ENCODE data around the gene PHLDA1. TPM values are rescaled to one million over a fixed set of nuclear protein-coding genes. Genes with fewer than 3 reads are reported as not detected.
A peak's percentile ranks its signal among the peaks of the same experiment; 100 is the strongest.
"Not testable (repeated sequence)": the region's sequence is repeated elsewhere in the genome, so short reads cannot be mapped to it uniquely, and the experiment has no call there.

Gene PHLDA1
- total and polyA plus RNA-seq, 7 experiments from 2014 or later, result 0.20 to 25.1 (median 1.5) TPM

DNA sequence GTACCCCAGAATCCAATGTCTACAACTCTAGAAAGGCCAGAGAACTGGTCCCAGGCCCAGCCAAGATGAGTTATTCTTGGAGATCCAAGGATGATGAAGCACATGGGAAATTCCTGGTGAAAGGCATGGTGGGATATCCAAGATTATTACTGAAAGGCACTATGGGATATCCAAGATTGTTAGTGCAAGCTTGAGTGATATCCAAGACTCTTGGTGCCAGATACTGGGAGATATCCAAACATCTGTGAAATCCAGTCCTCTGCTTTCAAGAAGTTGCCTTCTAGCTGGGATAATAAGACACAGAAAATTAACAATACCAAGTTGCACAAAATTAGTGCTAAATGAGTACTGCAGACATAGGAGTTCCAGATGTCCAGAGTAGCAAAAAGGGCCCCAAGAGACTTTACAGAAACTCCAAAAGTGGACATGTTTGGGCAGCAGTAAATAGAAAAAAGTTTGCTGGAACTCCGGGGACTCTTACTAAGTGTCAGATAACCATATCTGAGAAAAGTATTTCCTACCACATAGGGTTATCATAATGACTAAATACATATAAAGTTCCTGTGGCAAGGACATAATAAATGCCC is 34.6 kb downstream of the PHLDA1 start:
- ChIA-PET CTCF (no interaction called here), POLR2A (no interaction called here)
- Histone ChIP-seq H3K27ac (ENCODE audit: low read depth, low read length) (no peak overlapping the region), H3K9me3 (ENCODE audit: control insufficient read depth in 2 of 3, low read length in 3 of 3) (no peaks in the 10 kb centered on the region), H3K4me3 (ENCODE audit: low read length) (no peak overlapping the region), H3K4me1 (ENCODE audit: control insufficient read depth in 2 of 2, insufficient read depth in 2 of 2, low read length in 2 of 2) (no peaks in the 10 kb centered on the region), H3K36me3 (ENCODE audit: control insufficient read depth in 2 of 3, insufficient read depth in 3 of 3, low read length in 3 of 3) (no peaks in the 10 kb centered on the region), H3K27me3 (ENCODE audit: control insufficient read depth in 2 of 2, insufficient read depth in 2 of 2, low read length in 2 of 2) (no peaks in the 10 kb centered on the region)
- peaks cover 0 to 18% (median 0%) of the 10 kb centered on the region in 7 donors for H3K4me1 Mint-ChIP-seq
- intact Hi-C loops (cut with micrococcal nuclease), result no loop called here
- no peaks in the 10 kb centered on the region for H3K9me3 Mint-ChIP-seq
- peaks cover 0 to 1% (median 0%) of the 10 kb centered on the region in 5 donors for H3K36me3 Mint-ChIP-seq
- H3K4me3 Mint-ChIP-seq, result no peak overlapping the region
- no peak overlapping the region for H3K27ac Mint-ChIP-seq
- H3K27me3 Mint-ChIP-seq, result no peaks in the 10 kb centered on the region
- no peak for DNase-seq
- ATAC-seq, result no peak

GRCh38 chr12:75995691-75996090 is 35.9 kb downstream of the PHLDA1 start:
- H3K27me3 Mint-ChIP-seq, result no peaks in the 10 kb centered on the region
- Histone ChIP-seq H3K4me3 (ENCODE audit: low read length) (no peak overlapping the region), H3K9me3 (ENCODE audit: control insufficient read depth in 2 of 3, low read length in 3 of 3) (no peaks in the 10 kb centered on the region), H3K36me3 (ENCODE audit: control insufficient read depth in 2 of 3, insufficient read depth in 3 of 3, low read length in 3 of 3) (no peaks in the 10 kb centered on the region), H3K27me3 (ENCODE audit: control insufficient read depth in 2 of 2, insufficient read depth in 2 of 2, low read length in 2 of 2) (no peaks in the 10 kb centered on the region), H3K27ac (ENCODE audit: low read depth, low read length) (no peak overlapping the region), H3K4me1 (ENCODE audit: control insufficient read depth in 2 of 2, insufficient read depth in 2 of 2, low read length in 2 of 2) (no peaks in the 10 kb centered on the region)
- H3K36me3 Mint-ChIP-seq, result peaks cover 0 to 1% (median 0%) of the 10 kb centered on the region in 5 donors
- ChIA-PET POLR2A (no interaction called here), CTCF (no interaction called here)
- no peak overlapping the region for H3K4me3 Mint-ChIP-seq
- H3K27ac Mint-ChIP-seq, result no peak overlapping the region
- ATAC-seq, result no peak
- H3K4me1 Mint-ChIP-seq, result peaks cover 0 to 18% (median 0%) of the 10 kb centered on the region in 7 donors
- DNase-seq, result no peak
- intact Hi-C loops (cut with micrococcal nuclease), result no loop called here
- H3K9me3 Mint-ChIP-seq, result no peaks in the 10 kb centered on the region

GRCh38 chr12:75994069-75994740 is 37.4 kb downstream of the PHLDA1 start:
- Histone ChIP-seq H3K4me1 (ENCODE audit: control insufficient read depth in 2 of 2, insufficient read depth in 2 of 2, low read length in 2 of 2) (no peaks in the 10 kb centered on the region), H3K27me3 (ENCODE audit: control insufficient read depth in 2 of 2, insufficient read depth in 2 of 2, low read length in 2 of 2) (no peaks in the 10 kb centered on the region), H3K4me3 (ENCODE audit: low read length) (no peak overlapping the region), H3K36me3 (ENCODE audit: control insufficient read depth in 2 of 3, insufficient read depth in 3 of 3, low read length in 3 of 3) (no peaks in the 10 kb centered on the region), H3K9me3 (ENCODE audit: control insufficient read depth in 2 of 3, low read length in 3 of 3) (no peaks in the 10 kb centered on the region), H3K27ac (ENCODE audit: low read depth, low read length) (no peak overlapping the region)
- intact Hi-C loops (cut with micrococcal nuclease), result loop anchor here in 1 of 2 donors (1.0 kb wide), 1 partner anchor 16 kb away; no protein-coding TSS in a partner anchor
- POLR2A ChIA-PET, result no interaction called here
- Mint-ChIP-seq H3K36me3 (peaks cover 0 to 9% (median 0%) of the 10 kb centered on the region in 5 donors), H3K27ac (peak overlapping the region in 1 of 9 donors; percentile 8), H3K9me3 (peaks cover 0 to 1% (median 0%) of the 10 kb centered on the region in 11 donors), H3K27me3 (no peaks in the 10 kb centered on the region), H3K4me1 (peaks cover 0 to 16% (median 0%) of the 10 kb centered on the region in 7 donors), H3K4me3 (no peak overlapping the region)
- CTCF ChIA-PET, result interaction anchor here (0.6 kb wide), 1 partner anchor 131 kb away, joined by 3 read pairs; no protein-coding TSS in a partner anchor
- DNase-seq (no peak), ATAC-seq (no peak)

GRCh38 chr12:75991753-75992152 is 39.8 kb downstream of the PHLDA1 start:
- ChIA-PET POLR2A (no interaction called here), CTCF (interaction anchor here (0.7 kb wide), 1 partner anchor 28 kb away, joined by 4 read pairs; no protein-coding TSS in a partner anchor)
- Mint-ChIP-seq H3K9me3 (peaks cover 0 to 12% (median 0%) of the 10 kb centered on the region in 11 donors), H3K4me1 (peaks cover 0 to 13% (median 0%) of the 10 kb centered on the region in 7 donors), H3K27ac (no peak overlapping the region), H3K4me3 (no peak overlapping the region), H3K27me3 (no peaks in the 10 kb centered on the region), H3K36me3 (peaks cover 0 to 25% (median 0%) of the 10 kb centered on the region in 5 donors)
- intact Hi-C loops (cut with micrococcal nuclease), result no loop called here
- Histone ChIP-seq H3K27ac (ENCODE audit: low read depth, low read length) (no peak overlapping the region), H3K4me3 (ENCODE audit: low read length) (no peak overlapping the region), H3K36me3 (ENCODE audit: control insufficient read depth in 2 of 3, insufficient read depth in 3 of 3, low read length in 3 of 3) (no peaks in the 10 kb centered on the region), H3K9me3 (ENCODE audit: control insufficient read depth in 2 of 3, low read length in 3 of 3) (no peaks in the 10 kb centered on the region), H3K27me3 (ENCODE audit: control insufficient read depth in 2 of 2, insufficient read depth in 2 of 2, low read length in 2 of 2) (no peaks in the 10 kb centered on the region), H3K4me1 (ENCODE audit: control insufficient read depth in 2 of 2, insufficient read depth in 2 of 2, low read length in 2 of 2) (no peaks in the 10 kb centered on the region)
- ATAC-seq (no peak), DNase-seq (no peak)

- ChIA-PET POLR2A (interaction anchor here (1.2 kb wide), 1 partner anchor 13 kb away, joined by 3 read pairs; no protein-coding TSS in a partner anchor), CTCF (no interaction called here)
- Histone ChIP-seq H3K4me1 (ENCODE audit: control insufficient read depth in 2 of 2, insufficient read depth in 2 of 2, low read length in 2 of 2) (no peaks in the 10 kb centered on the region), H3K36me3 (ENCODE audit: control insufficient read depth in 2 of 3, insufficient read depth in 3 of 3, low read length in 3 of 3) (no peaks in the 10 kb centered on the region), H3K27ac (ENCODE audit: low read depth, low read length) (no peak overlapping the region), H3K4me3 (ENCODE audit: low read length) (no peak overlapping the region), H3K27me3 (ENCODE audit: control insufficient read depth in 2 of 2, insufficient read depth in 2 of 2, low read length in 2 of 2) (no peaks in the 10 kb centered on the region), H3K9me3 (ENCODE audit: control insufficient read depth in 2 of 3, low read length in 3 of 3) (no peaks in the 10 kb centered on the region)
- ATAC-seq (no peak), DNase-seq (no peak)
- no peak overlapping the region for H3K27ac Mint-ChIP-seq
- peaks cover 0 to 21% (median 0%) of the 10 kb centered on the region in 7 donors for H3K4me1 Mint-ChIP-seq
- peaks cover 0 to 12% (median 0%) of the 10 kb centered on the region in 11 donors for H3K9me3 Mint-ChIP-seq
- no peaks in the 10 kb centered on the region for H3K27me3 Mint-ChIP-seq
- intact Hi-C loops (cut with micrococcal nuclease), result no loop called here
- H3K4me3 Mint-ChIP-seq, result no peak overlapping the region
- peaks cover 0 to 25% (median 0%) of the 10 kb centered on the region in 5 donors for H3K36me3 Mint-ChIP-seq
These were observed 41.2 kb downstream of the PHLDA1 start for GRCh38 chr12:75990189-75990912.

- H3K27ac ChIP-seq (ENCODE audit: low read depth, low read length); H3K36me3 ChIP-seq (ENCODE audit: control insufficient read depth in 2 of 3, insufficient read depth in 3 of 3, low read length in 3 of 3); H3K4me3 ChIP-seq (ENCODE audit: low read length); DNase-seq; H3K4me1 ChIP-seq (ENCODE audit: control insufficient read depth in 2 of 2, insufficient read depth in 2 of 2, low read length in 2 of 2); CTCF ChIA-PET; H3K9me3 ChIP-seq (ENCODE audit: control insufficient read depth in 2 of 3, low read length in 3 of 3); H3K27me3 Mint-ChIP-seq; POLR2A ChIA-PET; H3K4me3 Mint-ChIP-seq; H3K27ac Mint-ChIP-seq; H3K27me3 ChIP-seq (ENCODE audit: control insufficient read depth in 2 of 2, insufficient read depth in 2 of 2, low read length in 2 of 2); intact Hi-C loops (cut with micrococcal nuclease); ATAC-seq: not testable (repeated sequence)
- Mint-ChIP-seq H3K9me3 (peaks cover 0 to 12% (median 0%) of the 10 kb centered on the region in 11 donors), H3K4me1 (peaks cover 0 to 24% (median 7%) of the 10 kb centered on the region in 7 donors), H3K36me3 (peaks cover 0 to 31% (median 0%) of the 10 kb centered on the region in 5 donors)
These were observed 43.9 kb downstream of the PHLDA1 start for GRCh38 chr12:75987709-75988108.
